NT2/D1 (cell line): Measurements from ENCODE around the gene NOP14.

Experiments used
- SUZ12 ChIP-seq: IDR thresholded peaks from 2 replicates; pipeline ENCODE4 v1.6.1; 2011; ENCODE audit not compliant: insufficient read length, insufficient read depth; ENCODE audit errors: extremely low read depth
- YY1 ChIP-seq: IDR thresholded peaks from 2 replicates; pipeline ENCODE4 v1.6.1; 2011; ENCODE audit not compliant: insufficient read length, insufficient read depth
- ZNF274 ChIP-seq: IDR thresholded peaks from 2 replicates; pipeline ENCODE4 v1.6.1; 2011; ENCODE audit warnings: mild to moderate bottlenecking, low read depth, low read length

DNA sequence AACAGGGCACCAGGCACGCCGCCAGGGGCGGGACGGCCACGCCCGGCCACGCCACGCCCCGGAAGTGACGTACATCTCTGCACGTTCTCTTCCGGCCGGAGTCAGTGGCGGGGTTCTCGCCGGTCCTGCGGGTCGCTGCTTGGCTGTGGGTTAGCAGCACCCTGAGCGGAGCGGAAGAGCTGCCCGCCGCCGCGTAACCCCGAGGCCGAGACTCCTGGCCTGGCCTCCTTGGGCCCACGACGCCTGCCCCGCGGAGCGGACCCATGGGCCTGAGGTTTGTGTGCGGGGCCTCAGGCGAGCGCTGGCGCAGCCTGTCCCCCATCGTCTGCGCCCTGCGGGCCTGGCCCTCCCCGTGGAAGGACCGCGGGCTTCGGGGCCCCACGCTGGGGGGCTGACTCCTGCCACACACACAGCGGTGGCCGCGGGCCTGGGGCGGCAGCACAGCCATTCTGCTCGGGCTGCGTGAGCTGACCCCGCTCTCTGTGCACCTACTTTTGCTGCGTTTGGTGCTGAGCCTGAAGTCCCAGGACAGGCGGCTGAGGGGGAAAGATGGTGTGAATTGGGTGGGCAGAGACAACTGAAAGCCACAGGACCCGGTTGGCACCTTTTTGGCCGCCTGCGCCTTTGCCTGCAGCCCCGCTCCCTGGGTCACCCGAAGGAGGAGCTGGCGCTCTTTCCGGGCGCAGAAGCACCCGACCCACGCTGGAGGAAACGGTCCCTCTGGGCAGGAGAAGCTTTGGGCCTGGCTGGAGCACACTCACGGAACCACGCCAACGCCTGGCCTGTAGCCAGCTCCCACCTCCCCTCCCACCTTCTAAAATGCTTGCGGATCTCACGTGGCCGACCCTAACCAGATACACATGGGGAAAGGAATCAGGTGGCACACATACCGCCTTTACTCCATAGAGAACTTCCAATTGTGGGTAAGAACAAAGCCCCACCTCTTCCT is 28.1 kb downstream of the NOP14 start:
- TF ChIP-seq SUZ12: no peak
- TF ChIP-seq YY1: no peak
- TF ChIP-seq ZNF274: no peak
